Activated gamma-delta T cell treated with anti-CD3 and anti-CD28 coated beads, Interleukin-2, amount 50 U/mL, for 16 hours (primary cell): ENCODE results near the gene KRTAP12-2.
"Not testable (repeated sequence)": the region's sequence is repeated elsewhere in the genome, so short reads cannot be mapped to it uniquely, and the experiment has no call there.

Experiments
- DNase-seq: peaks from one replicate; pipeline ENCODE4 v3.0.0-alpha.2; 2020; ENCODE audit warnings: low read depth

The KRTAP12-2 gene

GRCh38 chr21:44650265-44650972 is 16.3 kb downstream of the KRTAP12-2 start:
- no peak for DNase-seq

- DNase-seq = no peak
Measured at GRCh38 chr21:44649521-44650100, 17.1 kb downstream of the KRTAP12-2 start.

DNA sequence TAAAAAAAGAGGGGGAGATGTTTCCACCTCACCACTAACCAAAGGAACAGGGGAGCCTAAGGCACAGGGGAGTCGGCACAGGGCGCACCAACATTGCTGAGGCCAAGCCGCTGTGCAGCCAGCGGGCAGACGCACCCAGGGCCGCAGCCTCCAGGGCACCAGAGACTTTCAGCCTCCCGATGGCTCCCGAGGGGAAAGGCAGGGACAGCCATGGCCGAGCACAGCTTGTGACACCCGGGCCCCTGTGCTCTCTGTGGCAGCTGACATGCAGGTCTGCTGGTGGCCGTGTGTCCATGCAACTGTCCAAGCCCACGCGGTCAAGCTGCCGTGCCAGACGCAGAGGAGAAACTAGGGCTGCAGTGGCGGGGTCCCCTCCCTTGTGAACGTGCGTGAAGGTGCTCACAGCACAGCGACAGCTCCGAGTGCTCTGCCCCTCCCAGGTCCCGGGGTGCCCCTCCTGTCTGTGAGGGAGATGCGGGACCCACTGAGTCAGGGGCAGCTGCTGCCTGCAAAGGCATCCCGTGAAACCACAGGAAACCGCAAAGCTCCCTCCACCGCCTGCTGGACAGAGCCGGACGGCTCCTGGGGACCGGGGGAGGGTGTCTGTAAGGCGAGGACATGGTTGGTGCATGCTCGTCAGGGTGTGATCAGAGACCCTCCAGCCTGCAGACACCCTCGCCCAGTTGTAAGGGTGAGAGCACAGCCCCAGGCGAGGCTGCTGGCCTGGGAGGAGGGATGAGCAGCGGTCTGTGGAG is 18.0 kb downstream of the KRTAP12-2 start:
- no peak for DNase-seq

DNA sequence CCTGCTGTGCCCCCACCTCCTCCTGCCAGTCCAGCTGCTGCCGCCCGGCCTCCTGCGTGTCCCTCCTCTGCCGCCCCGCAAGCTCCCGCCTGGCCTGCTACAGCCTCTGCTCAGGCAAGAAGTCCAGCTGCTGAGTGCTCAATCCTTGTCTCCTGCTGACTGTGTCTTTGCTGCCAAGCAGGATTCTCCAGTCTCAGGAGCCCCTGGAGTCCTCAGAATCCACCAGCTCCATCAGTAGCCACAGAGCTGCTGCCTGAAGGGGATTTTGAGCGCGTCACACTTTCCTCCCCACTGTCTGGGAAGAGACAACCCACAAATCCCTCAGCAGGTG is 19.5 kb downstream of the KRTAP12-2 start:
- DNase-seq = no peak

- DNase-seq = not testable (repeated sequence)
Measured at GRCh38 chr21:44646366-44647221, 20.1 kb downstream of the KRTAP12-2 start, which contains the start of gene KRTAP10-11. TSS of gene KRTAP10-11 (plus strand) at chr21:44646414. CDS start at chr21:44646459, 45 bp downstream.

- DNase-seq = no peak
Measured at GRCh38 chr21:44644878-44645277, 21.8 kb downstream of the KRTAP12-2 start.

DNA sequence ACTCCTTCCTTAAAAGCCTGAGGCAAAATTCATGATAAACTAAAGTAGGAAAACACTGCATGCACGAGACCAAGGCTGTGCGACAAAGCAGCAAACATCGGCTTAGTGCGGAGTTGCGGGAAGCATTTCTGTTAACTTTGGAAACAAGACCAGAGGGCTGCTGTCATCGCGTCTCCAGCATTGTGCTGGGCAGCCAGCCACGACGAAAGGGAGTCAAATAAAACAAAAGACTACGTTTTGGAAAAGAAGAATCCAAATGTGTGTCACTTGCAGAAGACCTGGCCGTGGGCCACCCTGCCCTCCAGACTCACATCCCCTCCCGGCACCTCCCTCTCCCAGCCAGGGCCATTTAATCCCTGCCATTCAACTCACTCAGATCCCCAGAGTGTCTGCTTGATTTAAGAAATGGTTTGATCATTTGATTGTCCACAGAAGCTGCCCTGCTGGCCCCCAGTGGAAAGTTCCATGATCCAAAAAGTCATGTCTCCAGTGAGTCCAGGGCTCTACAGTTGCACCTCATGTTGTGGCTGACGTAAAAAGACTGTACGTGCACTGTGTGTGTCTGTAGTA is 22.9 kb downstream of the KRTAP12-2 start:
- DNase-seq = no peak

DNA sequence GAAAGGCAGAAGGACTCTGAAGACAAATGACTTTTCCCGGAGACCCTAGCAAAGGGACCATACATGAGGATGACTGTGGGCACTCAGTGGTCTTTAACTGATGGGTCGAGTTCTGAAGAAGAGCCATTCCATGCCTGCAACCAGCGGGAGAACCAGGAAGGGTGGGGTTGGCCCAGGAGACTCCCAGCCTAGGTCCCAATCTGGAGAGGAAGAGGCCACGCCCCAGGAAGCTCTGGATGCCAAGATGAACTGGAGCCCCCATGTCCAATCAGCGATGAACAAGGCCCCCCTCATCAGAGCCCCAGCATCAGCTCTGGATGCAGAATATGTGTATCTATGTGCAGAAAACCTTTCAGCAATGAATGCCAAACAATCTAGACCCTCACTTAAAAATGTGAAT is 26.0 kb downstream of the KRTAP12-2 start:
- DNase-seq = no peak

DNA sequence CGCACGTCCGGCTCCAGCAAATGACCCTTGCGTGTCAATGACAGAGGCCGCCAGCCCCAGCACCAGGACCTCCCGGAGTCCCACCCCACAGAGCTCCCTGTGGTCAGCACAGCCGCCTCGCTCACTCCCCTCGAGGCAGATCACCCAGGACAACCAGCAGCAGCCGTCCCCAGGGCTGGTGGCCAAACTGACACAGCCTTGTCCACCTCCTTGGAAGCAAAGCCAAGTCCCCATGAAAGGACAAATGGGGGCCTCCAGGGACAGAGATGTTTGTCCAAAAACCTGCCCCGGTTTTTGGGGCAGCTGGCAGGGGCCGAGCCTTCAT is 27.4 kb downstream of the KRTAP12-2 start:
- no peak for DNase-seq

- DNase-seq = not testable (repeated sequence)
Measured at GRCh38 chr21:44638506-44639330, 28.0 kb downstream of the KRTAP12-2 start.

- not testable (repeated sequence) for DNase-seq
Measured at GRCh38 chr21:44637851-44638348, 28.8 kb downstream of the KRTAP12-2 start.

DNA sequence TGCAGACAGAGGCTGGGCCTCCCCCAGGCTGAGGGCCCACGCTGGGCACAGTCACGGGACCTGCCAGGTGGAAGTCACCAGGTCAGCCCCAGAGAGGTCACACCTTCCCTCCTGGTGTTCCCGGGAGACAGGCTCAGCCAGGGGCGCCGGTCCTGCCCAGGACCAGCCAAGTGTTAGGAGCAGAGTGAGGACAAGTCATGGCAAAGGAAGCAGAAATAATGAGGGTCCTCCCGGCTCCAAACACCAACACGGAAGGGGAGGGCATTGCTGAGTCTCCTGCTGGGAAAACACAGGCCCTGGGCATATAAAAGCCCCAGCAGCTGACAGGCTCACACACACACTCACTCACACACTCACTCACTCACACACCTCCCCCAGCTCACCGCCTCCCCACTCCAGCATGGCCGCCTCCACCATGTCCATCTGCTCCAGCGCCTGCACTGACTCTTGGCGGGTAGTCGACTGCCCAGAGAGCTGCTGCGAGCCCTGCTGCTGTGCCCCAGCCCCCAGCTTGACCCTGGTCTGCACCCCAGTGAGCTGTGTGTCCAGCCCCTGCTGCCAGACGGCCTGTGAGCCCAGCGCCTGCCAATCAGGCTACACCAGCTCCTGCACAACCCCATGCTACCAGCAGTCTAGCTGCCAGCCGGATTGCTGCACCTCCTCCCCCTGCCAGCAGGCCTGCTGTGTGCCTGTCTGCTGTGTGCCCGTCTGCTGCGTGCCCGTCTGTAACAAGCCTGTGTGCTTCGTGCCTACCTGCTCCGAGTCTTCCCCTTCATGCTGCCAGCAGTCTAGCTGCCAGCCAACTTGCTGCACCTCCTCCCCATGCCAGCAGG is 29.5 kb downstream of the KRTAP12-2 start, which contains the start of gene KRTAP10-10:
Gene KRTAP10-10 (plus strand): TSS at position 339 of the 833 bp plus-strand sequence. CDS start 62 bp downstream, at position 401.
- no peak for DNase-seq

GRCh38 chr21:44636209-44637017 is 30.3 kb downstream of the KRTAP12-2 start:
- DNase-seq = no peak

GRCh38 chr21:44632067-44632466 is 34.7 kb downstream of the KRTAP12-2 start:
- DNase-seq = no peak

DNA sequence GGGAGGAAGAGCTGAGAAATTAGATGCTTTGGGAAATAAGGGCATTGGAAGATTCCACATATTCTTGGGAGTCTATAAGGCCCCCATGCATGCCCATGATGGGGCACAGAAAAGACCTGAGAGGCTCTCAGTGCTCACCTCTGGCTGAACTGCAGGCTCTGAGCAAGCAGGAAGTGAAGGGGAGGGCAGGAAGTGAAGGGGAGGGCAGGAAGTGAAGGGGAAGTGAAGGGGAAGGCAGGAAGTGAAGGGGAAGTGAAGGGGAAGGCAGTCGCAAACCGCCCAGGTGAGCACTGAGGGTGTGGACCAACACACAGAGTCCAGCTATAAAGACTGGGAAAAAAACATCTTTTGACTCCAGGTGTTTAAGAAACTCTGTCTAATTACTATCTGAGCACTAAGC is 36.3 kb downstream of the KRTAP12-2 start:
- DNase-seq = no peak

DNA sequence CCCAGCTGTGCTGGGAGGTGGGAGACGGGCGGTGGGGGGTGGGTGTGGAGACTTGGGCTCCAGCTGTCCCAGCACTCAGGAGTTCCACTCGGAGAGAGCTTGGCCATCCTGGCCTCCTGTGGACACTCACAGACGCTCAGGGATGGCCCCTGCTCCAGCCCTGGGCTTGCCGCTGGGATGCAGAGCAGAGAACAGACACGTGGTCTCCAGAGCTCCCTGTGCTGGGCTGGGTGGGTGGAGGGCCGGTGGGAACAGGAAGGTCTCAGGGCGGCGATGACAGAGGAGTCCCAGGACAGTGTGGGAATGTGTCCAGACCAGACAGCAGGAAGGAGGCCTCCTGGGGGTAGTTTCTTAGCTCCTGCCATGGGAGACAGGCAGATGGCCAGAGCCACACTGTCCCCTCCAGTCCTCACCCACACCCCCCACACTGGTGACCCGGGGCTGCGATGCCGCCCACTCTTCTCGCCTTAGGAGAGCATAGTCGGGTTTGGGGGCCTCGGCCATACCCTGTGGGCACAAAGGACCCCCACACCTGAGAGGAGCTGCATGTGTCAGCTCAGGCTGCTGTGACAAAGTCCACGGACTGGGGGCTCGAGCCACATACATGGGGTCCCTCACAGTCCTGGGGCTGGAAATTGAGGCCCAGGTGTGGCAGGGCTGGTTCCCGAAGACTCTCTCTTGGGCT is 37.9 kb downstream of the KRTAP12-2 start:
- DNase-seq = no peak

GRCh38 chr21:44627831-44628233 is 38.9 kb downstream of the KRTAP12-2 start:
- not testable (repeated sequence) for DNase-seq

- DNase-seq = not testable (repeated sequence)
Measured at GRCh38 chr21:44627181-44627822, 39.4 kb downstream of the KRTAP12-2 start.
